ENCODE results near the gene ABCB1. TPM values are rescaled to one million over a fixed set of nuclear protein-coding genes. Genes with fewer than 3 reads are reported as not detected.
A peak's percentile ranks its signal among the peaks of the same experiment; 100 is the strongest.

ABCB1 gene
- total RNA-seq, 1 donor from 2014 or later, result not detected

GRCh38 chr7:87627634-87627994 lies 26.9 kb upstream of the ABCB1 start:
- Mint-ChIP-seq H3K27me3 (ENCODE audit: low read depth) (peaks cover 17% of the 10 kb centered on the region), H3K36me3 (ENCODE audit: low read depth) (no peaks in the 10 kb centered on the region), H3K4me1 (ENCODE audit: low read depth) (peaks cover 10% of the 10 kb centered on the region), H3K4me3 (ENCODE audit: unreplicated experiment) (peak overlapping the region; percentile 72), H3K27ac (ENCODE audit: unreplicated experiment) (no peak overlapping the region), H3K9me3 (ENCODE audit: low read depth) (no peaks in the 10 kb centered on the region)
- DNase-seq (ENCODE audit: low spot score), result no peak
- TF ChIP-seq CTCF (IDR thresholded peaks at IDR 0.05), result no peak

DNA sequence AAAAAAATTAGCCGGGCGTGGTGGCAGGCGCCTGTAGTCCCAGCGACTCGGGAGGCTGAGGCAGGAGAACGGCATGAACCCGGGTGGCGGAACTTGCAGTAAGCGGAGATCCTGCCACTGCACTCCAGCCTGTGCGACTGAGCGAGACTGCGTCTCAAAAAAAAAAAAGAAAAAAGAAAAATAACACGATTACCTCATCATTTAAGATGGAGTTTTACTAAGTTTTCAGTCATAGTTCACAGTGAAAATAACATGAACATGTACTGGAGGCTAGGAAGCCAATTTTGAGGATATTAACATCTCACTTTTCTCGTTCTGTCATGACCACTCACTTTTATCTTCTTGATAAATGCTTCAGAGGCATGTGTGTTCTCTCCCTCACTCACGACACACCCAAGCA lies 24.4 kb upstream of the ABCB1 start:
- H3K36me3 Mint-ChIP-seq (ENCODE audit: low read depth), result no peaks in the 10 kb centered on the region
- TF ChIP-seq CTCF (IDR thresholded peaks at IDR 0.05), result no peak
- H3K9me3 Mint-ChIP-seq (ENCODE audit: low read depth), result no peaks in the 10 kb centered on the region
- no peak overlapping the region for H3K27ac Mint-ChIP-seq (ENCODE audit: unreplicated experiment)
- DNase-seq (ENCODE audit: low spot score), result no peak
- peaks cover 22% of the 10 kb centered on the region for H3K27me3 Mint-ChIP-seq (ENCODE audit: low read depth)
- H3K4me1 Mint-ChIP-seq (ENCODE audit: low read depth), result peaks cover 10% of the 10 kb centered on the region
- H3K4me3 Mint-ChIP-seq (ENCODE audit: unreplicated experiment), result no peak overlapping the region

GRCh38 chr7:87624628-87625027 lies 23.9 kb upstream of the ABCB1 start:
- Mint-ChIP-seq H3K27ac (ENCODE audit: unreplicated experiment) (no peak overlapping the region), H3K9me3 (ENCODE audit: low read depth) (no peaks in the 10 kb centered on the region), H3K4me1 (ENCODE audit: low read depth) (peaks cover 10% of the 10 kb centered on the region), H3K4me3 (ENCODE audit: unreplicated experiment) (no peak overlapping the region), H3K27me3 (ENCODE audit: low read depth) (peaks cover 22% of the 10 kb centered on the region), H3K36me3 (ENCODE audit: low read depth) (no peaks in the 10 kb centered on the region)
- no peak for TF ChIP-seq CTCF (IDR thresholded peaks at IDR 0.05)
- no peak for DNase-seq (ENCODE audit: low spot score)

GRCh38 chr7:87615197-87615596 lies 14.5 kb upstream of the ABCB1 start:
- DNase-seq (ENCODE audit: low spot score), result no peak
- no peak overlapping the region for H3K27ac Mint-ChIP-seq (ENCODE audit: unreplicated experiment)
- peaks cover 30% of the 10 kb centered on the region for H3K27me3 Mint-ChIP-seq (ENCODE audit: low read depth)
- no peaks in the 10 kb centered on the region for H3K4me1 Mint-ChIP-seq (ENCODE audit: low read depth)
- no peaks in the 10 kb centered on the region for H3K9me3 Mint-ChIP-seq (ENCODE audit: low read depth)
- H3K4me3 Mint-ChIP-seq (ENCODE audit: unreplicated experiment), result no peak overlapping the region
- TF ChIP-seq CTCF (IDR thresholded peaks at IDR 0.05), result no peak
- H3K36me3 Mint-ChIP-seq (ENCODE audit: low read depth), result no peaks in the 10 kb centered on the region

GRCh38 chr7:87609916-87610315 lies 9.2 kb upstream of the ABCB1 start:
- H3K27me3 Mint-ChIP-seq (ENCODE audit: low read depth), result peaks cover 35% of the 10 kb centered on the region
- no peak overlapping the region for H3K4me3 Mint-ChIP-seq (ENCODE audit: unreplicated experiment)
- no peak for TF ChIP-seq CTCF (IDR thresholded peaks at IDR 0.05)
- no peak for DNase-seq (ENCODE audit: low spot score)
- no peak overlapping the region for H3K27ac Mint-ChIP-seq (ENCODE audit: unreplicated experiment)
- no peaks in the 10 kb centered on the region for H3K4me1 Mint-ChIP-seq (ENCODE audit: low read depth)
- no peaks in the 10 kb centered on the region for H3K36me3 Mint-ChIP-seq (ENCODE audit: low read depth)
- H3K9me3 Mint-ChIP-seq (ENCODE audit: low read depth), result no peaks in the 10 kb centered on the region
